Activated naive CD4-positive, alpha-beta T cell treated with anti-CD3 and anti-CD28 coated beads, Interleukin-2, amount 10 ng/mL, durations not matched to agents 7 days and 5 days (primary cell): ENCODE data around the gene SNAPC1.

ENCODE experiments used
- CTCF ChIA-PET: fragments of 350-600 bp; sonication (Branson Sonifier 250); formaldehyde crosslinking; loops from one replicate; lab custom pipeline; 2021; ENCODE audit warnings: antibody characterized with exemption; lab: Charles Lee
- DNase-seq: peaks from one replicate; pipeline ENCODE4 v3.0.0-alpha.2; 2020
- H3K27ac Mint-ChIP-seq: one replicate; pipeline ENCODE4 v1.8.0; 2021; ENCODE audit warnings: mild to moderate bottlenecking, moderate library complexity, mixed read lengths
- H3K27me3 Mint-ChIP-seq: one replicate; pipeline ENCODE4 v1.8.0; 2021; ENCODE audit warnings: mild to moderate bottlenecking, mixed read lengths
- H3K36me3 Mint-ChIP-seq: one replicate; pipeline ENCODE4 v1.8.0; 2021; ENCODE audit warnings: mixed read lengths
- H3K4me1 Mint-ChIP-seq: one replicate; pipeline ENCODE4 v1.8.0; 2021; ENCODE audit warnings: mixed read lengths
- H3K4me3 Mint-ChIP-seq: one replicate; pipeline ENCODE4 v1.8.0; 2021; ENCODE audit warnings: mild to moderate bottlenecking, moderate library complexity, mixed read lengths
- H3K9me3 Mint-ChIP-seq: one replicate; pipeline ENCODE4 v1.8.0; 2021; ENCODE audit warnings: mixed read lengths

The SNAPC1 gene

GRCh38 chr14:61802010-61802568, 39.9 kb downstream of the SNAPC1 start:
- Mint-ChIP-seq H3K27ac (no peak overlapping the region), H3K36me3 (no peaks in the 10 kb centered on the region), H3K27me3 (peaks cover 5% of the 10 kb centered on the region), H3K4me3 (no peak overlapping the region), H3K9me3 (no peaks in the 10 kb centered on the region), H3K4me1 (peaks cover 3% of the 10 kb centered on the region)
- DNase-seq, result no peak
- CTCF ChIA-PET, result interaction anchor here (1.7 kb wide), 1 partner anchor 36 kb away, joined by 5 read pairs; no protein-coding TSS in a partner anchor

GRCh38 chr14:61803755-61804154, 41.5 kb downstream of the SNAPC1 start:
- no peaks in the 10 kb centered on the region for H3K36me3 Mint-ChIP-seq
- H3K4me3 Mint-ChIP-seq, result no peak overlapping the region
- H3K27me3 Mint-ChIP-seq, result peaks cover 21% of the 10 kb centered on the region
- DNase-seq, result no peak
- CTCF ChIA-PET, result no interaction called here
- peaks cover 3% of the 10 kb centered on the region for H3K4me1 Mint-ChIP-seq
- no peaks in the 10 kb centered on the region for H3K9me3 Mint-ChIP-seq
- H3K27ac Mint-ChIP-seq, result peak overlapping the region; percentile 2

GRCh38 chr14:61805451-61805850, 43.2 kb downstream of the SNAPC1 start:
- no peak for DNase-seq
- H3K4me1 Mint-ChIP-seq, result peaks cover 3% of the 10 kb centered on the region
- H3K27ac Mint-ChIP-seq, result no peak overlapping the region
- peaks cover 35% of the 10 kb centered on the region for H3K27me3 Mint-ChIP-seq
- H3K9me3 Mint-ChIP-seq, result no peaks in the 10 kb centered on the region
- CTCF ChIA-PET, result interaction anchor here (0.8 kb wide), 1 partner anchor 9 kb away, joined by 3 read pairs; no protein-coding TSS in a partner anchor
- H3K4me3 Mint-ChIP-seq, result no peak overlapping the region
- H3K36me3 Mint-ChIP-seq, result no peaks in the 10 kb centered on the region

GRCh38 chr14:61811882-61812346, 49.7 kb downstream of the SNAPC1 start:
- Mint-ChIP-seq H3K27ac (no peak overlapping the region), H3K36me3 (peaks cover 13% of the 10 kb centered on the region), H3K4me1 (peaks cover 10% of the 10 kb centered on the region), H3K9me3 (no peaks in the 10 kb centered on the region), H3K27me3 (peaks cover 95% of the 10 kb centered on the region), H3K4me3 (peak overlapping the region; percentile 69)
- DNase-seq, result no peak
- CTCF ChIA-PET, result no interaction called here

- Mint-ChIP-seq H3K4me1 (peaks cover 10% of the 10 kb centered on the region), H3K27ac (peak within 1 kb of the TSS; percentile 31), H3K9me3 (no peaks in the 10 kb centered on the region), H3K4me3 (peak within 1 kb of the TSS; percentile 69), H3K36me3 (peaks cover 13% of the 10 kb centered on the region), H3K27me3 (peaks cover 96% of the 10 kb centered on the region)
- peak; percentile 29 for DNase-seq
- CTCF ChIA-PET, result no interaction called here
These were observed 50.3 kb downstream of the SNAPC1 start, which contains the start of gene SYT16 for GRCh38 chr14:61812347-61813095. Gene SYT16 (plus strand): TSS chr14:61812703.

- no peaks in the 10 kb centered on the region for H3K9me3 Mint-ChIP-seq
- H3K27ac Mint-ChIP-seq, result peak overlapping the region; percentile 31
- H3K27me3 Mint-ChIP-seq, result peaks cover 91% of the 10 kb centered on the region
- H3K4me1 Mint-ChIP-seq, result peaks cover 10% of the 10 kb centered on the region
- no peak for DNase-seq
- peaks cover 13% of the 10 kb centered on the region for H3K36me3 Mint-ChIP-seq
- CTCF ChIA-PET, result interaction anchor here (1.6 to 1.7 kb wide), 2 partner anchors 8 to 24 kb away, joined by 3 to 9 read pairs; no protein-coding TSS in a partner anchor
- peak overlapping the region; percentile 67 for H3K4me3 Mint-ChIP-seq
These were observed 50.9 kb downstream of the SNAPC1 start for GRCh38 chr14:61813096-61813606.

- Mint-ChIP-seq H3K27ac (no peak overlapping the region), H3K9me3 (no peaks in the 10 kb centered on the region), H3K27me3 (peaks cover 28% of the 10 kb centered on the region), H3K4me3 (no peak overlapping the region), H3K4me1 (no peaks in the 10 kb centered on the region), H3K36me3 (no peaks in the 10 kb centered on the region)
- no peak for DNase-seq
- CTCF ChIA-PET, result no interaction called here
These were observed 60.2 kb downstream of the SNAPC1 start for GRCh38 chr14:61822458-61822857.

- no peak for DNase-seq
- Mint-ChIP-seq H3K9me3 (no peaks in the 10 kb centered on the region), H3K27ac (no peak overlapping the region), H3K4me3 (no peak overlapping the region), H3K4me1 (peaks cover 7% of the 10 kb centered on the region), H3K27me3 (peaks cover 10% of the 10 kb centered on the region), H3K36me3 (no peaks in the 10 kb centered on the region)
- CTCF ChIA-PET, result no interaction called here
These were observed 70.6 kb downstream of the SNAPC1 start for GRCh38 chr14:61832783-61833182.

- no peak overlapping the region for H3K4me3 Mint-ChIP-seq
- H3K9me3 Mint-ChIP-seq, result no peaks in the 10 kb centered on the region
- H3K4me1 Mint-ChIP-seq, result peaks cover 8% of the 10 kb centered on the region
- DNase-seq, result no peak
- no peaks in the 10 kb centered on the region for H3K36me3 Mint-ChIP-seq
- no peak overlapping the region for H3K27ac Mint-ChIP-seq
- CTCF ChIA-PET, result interaction anchor here (0.9 to 3.3 kb wide), 16 partner anchors 10 to 566 kb away, joined by 3 to 32 read pairs (median 8); partner anchors contain the start of gene SNAPC1
- peaks cover 12% of the 10 kb centered on the region for H3K27me3 Mint-ChIP-seq
These were observed 74.0 kb downstream of the SNAPC1 start for GRCh38 chr14:61836184-61836583.

GRCh38 chr14:61836807-61837206, 74.6 kb downstream of the SNAPC1 start:
- H3K36me3 Mint-ChIP-seq, result no peaks in the 10 kb centered on the region
- peaks cover 11% of the 10 kb centered on the region for H3K27me3 Mint-ChIP-seq
- CTCF ChIA-PET, result interaction anchor here (0.9 to 3.3 kb wide), 41 partner anchors 10 to 567 kb away, joined by 3 to 38 read pairs (median 6); partner anchors contain the start of genes SNAPC1 and TMEM30B
- no peak overlapping the region for H3K27ac Mint-ChIP-seq
- no peak overlapping the region for H3K4me3 Mint-ChIP-seq
- peaks cover 8% of the 10 kb centered on the region for H3K4me1 Mint-ChIP-seq
- no peak for DNase-seq
- H3K9me3 Mint-ChIP-seq, result no peaks in the 10 kb centered on the region

- Mint-ChIP-seq H3K4me1 (peaks cover 8% of the 10 kb centered on the region), H3K27me3 (peaks cover 7% of the 10 kb centered on the region), H3K9me3 (no peaks in the 10 kb centered on the region), H3K4me3 (no peak overlapping the region), H3K36me3 (no peaks in the 10 kb centered on the region), H3K27ac (no peak overlapping the region)
- DNase-seq, result peak; percentile 84
- CTCF ChIA-PET, result interaction anchor here (0.7 to 3.3 kb wide), 51 partner anchors 10 to 568 kb away, joined by 3 to 38 read pairs (median 5); partner anchors contain the start of genes SNAPC1 and TMEM30B
These were observed 75.4 kb downstream of the SNAPC1 start for GRCh38 chr14:61837336-61838229.

GRCh38 chr14:61838661-61839245, 76.5 kb downstream of the SNAPC1 start:
- Mint-ChIP-seq H3K36me3 (no peaks in the 10 kb centered on the region), H3K4me3 (no peak overlapping the region), H3K4me1 (peaks cover 8% of the 10 kb centered on the region), H3K27me3 (peaks cover 15% of the 10 kb centered on the region), H3K27ac (no peak overlapping the region), H3K9me3 (no peaks in the 10 kb centered on the region)
- no peak for DNase-seq
- CTCF ChIA-PET, result interaction anchor here (1.1 to 3.3 kb wide), 11 partner anchors 9 to 569 kb away, joined by 3 to 38 read pairs (median 7); no protein-coding TSS in a partner anchor

GRCh38 chr14:61839507-61839906, 77.3 kb downstream of the SNAPC1 start:
- CTCF ChIA-PET, result interaction anchor here (0.6 kb wide), 1 partner anchor 535 kb away, joined by 4 read pairs; no protein-coding TSS in a partner anchor
- no peak for DNase-seq
- peaks cover 8% of the 10 kb centered on the region for H3K4me1 Mint-ChIP-seq
- no peak overlapping the region for H3K4me3 Mint-ChIP-seq
- H3K27me3 Mint-ChIP-seq, result peaks cover 15% of the 10 kb centered on the region
- no peak overlapping the region for H3K27ac Mint-ChIP-seq
- H3K9me3 Mint-ChIP-seq, result peaks cover under 1% of the 10 kb centered on the region
- H3K36me3 Mint-ChIP-seq, result no peaks in the 10 kb centered on the region
